ENCODE results near the gene FRY. TPM values are rescaled to one million over a fixed set of nuclear protein-coding genes. Genes with fewer than 3 reads are reported as not detected.

Gene FRY
- total and polyA plus RNA-seq, 10 of the 15 experiments (the other 5 are each of a cell fraction or from before 2014, with no cell fraction given), result 0.18 to 1.4 (median 0.30) TPM

GRCh38 chr13:32032759-32033158, 1.2 kb downstream of the FRY start:
- H3K27ac ChIP-seq (ENCODE audit: control insufficient read depth, insufficient read depth), result no peak overlapping the region
- RAD21 ChIA-PET (ENCODE audit: unreplicated experiment), result no interaction called here
- no peak for ATAC-seq
- no peak overlapping the region for H3K4me3 ChIP-seq
- no peak for DNase-seq (ENCODE audit: low read depth, low spot score)
- no peak for TF ChIP-seq BHLHE40 (IDR thresholded peaks at IDR 0.05; ENCODE audit: borderline replicate concordance in 1 of 2, low read depth in 2 of 2, low read length in 1 of 2)
- no peak for TF ChIP-seq NFXL1 (IDR thresholded peaks at IDR 0.05; ENCODE audit: borderline replicate concordance)
- no peak for TF ChIP-seq TBL1XR1 (IDR thresholded peaks at IDR 0.05; ENCODE audit: low read depth, low read length)
- TF ChIP-seq ESRRA (IDR thresholded peaks at IDR 0.05; ENCODE audit: low read length), result no peak
- TF ChIP-seq PKNOX1 (IDR thresholded peaks at IDR 0.05), result no peak
- TF ChIP-seq CBX3 (IDR thresholded peaks at IDR 0.05; ENCODE audit: borderline replicate concordance, low read depth), result no peak
- TF ChIP-seq TCF7 (IDR thresholded peaks at IDR 0.05; ENCODE audit: borderline replicate concordance), result no peak
- no peak for TF ChIP-seq CEBPB (IDR thresholded peaks at IDR 0.05; ENCODE audit: borderline replicate concordance in 1 of 2, low read depth in 2 of 2, low read length in 2 of 2)
- TF ChIP-seq, protein P1, sequence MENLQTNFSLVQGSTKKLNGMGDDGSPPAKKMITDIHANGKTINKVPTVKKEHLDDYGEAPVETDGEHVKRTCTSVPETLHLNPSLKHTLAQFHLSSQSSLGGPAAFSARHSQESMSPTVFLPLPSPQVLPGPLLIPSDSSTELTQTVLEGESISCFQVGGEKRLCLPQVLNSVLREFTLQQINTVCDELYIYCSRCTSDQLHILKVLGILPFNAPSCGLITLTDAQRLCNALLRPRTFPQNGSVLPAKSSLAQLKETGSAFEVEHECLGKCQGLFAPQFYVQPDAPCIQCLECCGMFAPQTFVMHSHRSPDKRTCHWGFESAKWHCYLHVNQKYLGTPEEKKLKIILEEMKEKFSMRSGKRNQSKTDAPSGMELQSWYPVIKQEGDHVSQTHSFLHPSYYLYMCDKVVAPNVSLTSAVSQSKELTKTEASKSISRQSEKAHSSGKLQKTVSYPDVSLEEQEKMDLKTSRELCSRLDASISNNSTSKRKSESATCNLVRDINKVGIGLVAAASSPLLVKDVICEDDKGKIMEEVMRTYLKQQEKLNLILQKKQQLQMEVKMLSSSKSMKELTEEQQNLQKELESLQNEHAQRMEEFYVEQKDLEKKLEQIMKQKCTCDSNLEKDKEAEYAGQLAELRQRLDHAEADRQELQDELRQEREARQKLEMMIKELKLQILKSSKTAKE (IDR thresholded peaks at IDR 0.05; ENCODE audit: low read depth, poor library complexity, severe bottlenecking), result no peak
- intact Hi-C loops (cut with micrococcal nuclease; ENCODE audit: unreplicated experiment), result no loop called here
- no peaks in the 10 kb centered on the region for H3K27me3 ChIP-seq (replicated peaks in 1 of 2; ENCODE audit: control insufficient read depth in 2 of 2, insufficient read depth in 2 of 2, low read length in 1 of 2)
- SMC1A ChIA-PET (ENCODE audit: uncharacterized antibody, unreplicated experiment), result interaction anchor here (1.0 to 1.4 kb wide), 3 partner anchors 17 to 123 kb away, joined by 3 to 4 read pairs (median 3); no protein-coding TSS in a partner anchor
- H3K9ac ChIP-seq (ENCODE audit: control insufficient read depth, insufficient read depth, low read length), result no peak overlapping the region
- H3K9me3 ChIP-seq (replicated peaks; ENCODE audit: control insufficient read depth, insufficient read depth, low read length), result no peaks in the 10 kb centered on the region
- BruUV-seq (replicated peaks), result no TSS peak
- H3K36me3 ChIP-seq (ENCODE audit: control insufficient read depth in 2 of 2, insufficient read depth in 2 of 2, low read length in 1 of 2), result no peaks in the 10 kb centered on the region
- H4K20me1 ChIP-seq (ENCODE audit: control insufficient read depth, insufficient read depth), result no peaks in the 10 kb centered on the region
- WGBS (ENCODE audit: insufficient coverage, insufficient replicate concordance, low lambda C conversion rate, missing lambda C conversion rate), result 100% methylated on average over 1 of the region's 1 CpG
- FAIRE-seq, result no peak
- H3K79me2 ChIP-seq (ENCODE audit: control insufficient read depth, insufficient read depth, low read length), result no peaks in the 10 kb centered on the region
- H3K4me2 ChIP-seq (ENCODE audit: control insufficient read depth, insufficient read depth), result no peak overlapping the region
- no peaks in the 10 kb centered on the region for H3K4me1 ChIP-seq (ENCODE audit: control insufficient read depth, insufficient read depth, low read length)
- POLR2A ChIA-PET, result no interaction called here
- no peak overlapping the region for H2AFZ ChIP-seq (ENCODE audit: control insufficient read depth, low read depth, low read length)
- in situ Hi-C loops (cut with MboI), result loop anchor here (5.0 kb wide), 1 partner anchor 280 kb away; no protein-coding TSS in a partner anchor
- CTCF ChIA-PET, result no interaction called here
